ENCODE data around the gene GABBR2. TPM values are rescaled to one million over a fixed set of nuclear protein-coding genes. Genes with fewer than 3 reads are reported as not detected.
A peak's percentile ranks its signal among the peaks of the same experiment; 100 is the strongest.

GABBR2 gene
- total and polyA plus RNA-seq, 9 of the 15 experiments (the other 6 are each of a cell fraction or from before 2014, with no cell fraction given) = 0.15 to 1.9 (median 0.32) TPM

GRCh38 chr9:98375138-98375726 is 333.5 kb downstream of the GABBR2 start:
- in situ Hi-C loops (cut with MboI) = no loop called here
- WGBS (ENCODE audit: insufficient coverage, low coverage, missing lambda C conversion rate) = 13% methylated on average over 3 of the region's 3 CpGs
- no peak overlapping the region for H2AFZ ChIP-seq (ENCODE audit: low read depth, low read length)
- H3K27me3 ChIP-seq (ENCODE audit: control insufficient read depth in 2 of 2, insufficient read depth in 2 of 2, low read length in 2 of 2) = no peaks in the 10 kb centered on the region
- H3K36me3 ChIP-seq (ENCODE audit: control insufficient read depth, insufficient read depth, low read length) = no peaks in the 10 kb centered on the region
- DNase-seq (ENCODE audit: extremely low read depth in 1 of 4, low spot score in 3 of 4) = peak; percentile 47 to 73 (median 52)
- H4K20me1 ChIP-seq (replicated peaks; ENCODE audit: control insufficient read depth, insufficient read depth, low read length) = no peaks in the 10 kb centered on the region
- H3K9ac ChIP-seq (ENCODE audit: insufficient read depth in 1 of 2, low read depth in 2 of 2, low read length in 2 of 2) = no peak overlapping the region
- ChIA-PET CTCF (ENCODE audit: low intra/inter-chr PET ratio) (no interaction called here), POLR2A (interaction anchor here (1.1 to 1.2 kb wide), 2 partner anchors 25 to 392 kb away, joined by 3 read pairs; partner anchors contain the start of gene ANP32B)
- no peak for FAIRE-seq
- no TSS peak for BruUV-seq (replicated peaks)
- peak overlapping the region; percentile 56 for H3K27ac ChIP-seq (ENCODE audit: extremely low read depth, low read depth, low read length)
- no peaks in the 10 kb centered on the region for H3K79me2 ChIP-seq (ENCODE audit: control insufficient read depth, insufficient read depth, low read length)
- intact Hi-C loops (cut with micrococcal nuclease) = loop anchor here (2.0 kb wide), 2 partner anchors 34 to 56 kb away; no protein-coding TSS in a partner anchor
- no peak overlapping the region for H3K4me3 ChIP-seq
- peak overlapping the region; percentile 67 for H3K4me2 ChIP-seq (ENCODE audit: insufficient read depth, low read length)
- H3K9me3 ChIP-seq (replicated peaks; ENCODE audit: control insufficient read depth, insufficient read depth, low read depth, low read length) = no peaks in the 10 kb centered on the region
- H3K9me1 ChIP-seq (ENCODE audit: control insufficient read depth, insufficient read depth, low read length) = no peaks in the 10 kb centered on the region
- H3K4me1 ChIP-seq (replicated peaks in 1 of 2; ENCODE audit: control insufficient read depth in 2 of 2, insufficient read depth in 2 of 2, low read length in 2 of 2) = peaks cover 41 to 56% of the 10 kb centered on the region in 2 experiments; a peak in 4 of 5 replicates
- ATAC-seq = peak; percentile 24
- TF ChIP-seq NONO (IDR thresholded peaks at IDR 0.05; ENCODE audit: low read depth in 2 of 2, low read length in 1 of 2) = no peak
- TF ChIP-seq ZMIZ1 (IDR thresholded peaks at IDR 0.05; ENCODE audit: low read depth in 2 of 2, low read length in 2 of 2) = no peak
- no peak for TF ChIP-seq ARID3B (CRISPR knock-in tag; IDR thresholded peaks at IDR 0.05; ENCODE audit: borderline replicate concordance)
- TF ChIP-seq, protein P1, sequence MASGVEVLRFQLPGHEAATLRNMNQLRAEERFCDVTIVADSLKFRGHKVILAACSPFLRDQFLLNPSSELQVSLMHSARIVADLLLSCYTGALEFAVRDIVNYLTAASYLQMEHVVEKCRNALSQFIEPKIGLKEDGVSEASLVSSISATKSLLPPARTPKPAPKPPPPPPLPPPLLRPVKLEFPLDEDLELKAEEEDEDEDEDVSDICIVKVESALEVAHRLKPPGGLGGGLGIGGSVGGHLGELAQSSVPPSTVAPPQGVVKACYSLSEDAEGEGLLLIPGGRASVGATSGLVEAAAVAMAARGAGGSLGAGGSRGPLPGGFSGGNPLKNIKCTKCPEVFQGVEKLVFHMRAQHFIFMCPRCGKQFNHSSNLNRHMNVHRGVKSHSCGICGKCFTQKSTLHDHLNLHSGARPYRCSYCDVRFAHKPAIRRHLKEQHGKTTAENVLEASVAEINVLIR (CRISPR knock-in tag; IDR thresholded peaks at IDR 0.05) = no peak
- TF ChIP-seq ZC3H4 (CRISPR knock-in tag; IDR thresholded peaks at IDR 0.05; ENCODE audit: borderline replicate concordance) = no peak
- TF ChIP-seq BHLHE40 (IDR thresholded peaks at IDR 0.05; ENCODE audit: low read length) = no peak
- TF ChIP-seq, protein P2, sequence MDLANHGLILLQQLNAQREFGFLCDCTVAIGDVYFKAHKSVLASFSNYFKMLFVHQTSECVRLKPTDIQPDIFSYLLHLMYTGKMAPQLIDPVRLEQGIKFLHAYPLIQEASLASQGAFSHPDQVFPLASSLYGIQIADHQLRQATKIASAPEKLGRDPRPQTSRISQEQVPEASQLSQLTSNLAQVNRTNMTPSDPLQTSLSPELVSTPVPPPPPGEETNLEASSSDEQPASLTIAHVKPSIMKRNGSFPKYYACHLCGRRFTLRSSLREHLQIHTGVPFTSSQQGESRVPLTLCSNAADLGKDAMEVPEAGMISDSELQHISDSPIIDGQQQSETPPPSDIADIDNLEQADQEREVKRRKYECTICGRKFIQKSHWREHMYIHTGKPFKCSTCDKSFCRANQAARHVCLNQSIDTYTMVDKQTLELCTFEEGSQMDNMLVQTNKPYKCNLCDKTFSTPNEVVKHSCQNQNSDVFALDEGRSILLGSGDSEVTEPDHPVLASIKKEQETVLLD (IDR thresholded peaks at IDR 0.05) = no peak
- TF ChIP-seq XRCC3 (IDR thresholded peaks at IDR 0.05) = no peak
- TF ChIP-seq, protein P3, sequence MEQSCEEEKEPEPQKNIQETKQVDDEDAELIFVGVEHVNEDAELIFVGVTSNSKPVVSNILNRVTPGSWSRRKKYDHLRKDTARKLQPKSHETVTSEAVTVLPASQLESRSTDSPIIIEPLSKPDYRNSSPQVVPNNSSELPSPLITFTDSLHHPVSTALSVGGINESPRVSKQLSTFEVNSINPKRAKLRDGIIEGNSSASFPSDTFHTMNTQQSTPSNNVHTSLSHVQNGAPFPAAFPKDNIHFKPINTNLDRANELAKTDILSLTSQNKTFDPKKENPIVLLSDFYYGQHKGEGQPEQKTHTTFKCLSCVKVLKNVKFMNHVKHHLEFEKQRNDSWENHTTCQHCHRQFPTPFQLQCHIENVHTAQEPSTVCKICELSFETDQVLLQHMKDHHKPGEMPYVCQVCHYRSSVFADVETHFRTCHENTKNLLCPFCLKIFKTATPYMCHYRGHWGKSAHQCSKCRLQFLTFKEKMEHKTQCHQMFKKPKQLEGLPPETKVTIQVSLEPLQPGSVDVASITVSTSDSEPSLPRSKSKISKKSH (CRISPR knock-in tag; IDR thresholded peaks at IDR 0.05) = no peak
- no peak for TF ChIP-seq POLR2H (tag; IDR thresholded peaks at IDR 0.05; ENCODE audit: low read depth)

Data from K562 (cell line).